ENCODE results near the gene SVEP1.
A peak's percentile ranks its signal among the peaks of the same experiment; 100 is the strongest.

The SVEP1 gene

GRCh38 chr9:110440172-110440571, 139.4 kb downstream of the SVEP1 start:
- ChIA-PET CTCF (interaction anchor here (0.8 to 1.2 kb wide), 3 partner anchors 9 to 539 kb away, joined by 3 to 4 read pairs (median 3); no protein-coding TSS in a partner anchor), POLR2A (no interaction called here)
- DNase-seq (ENCODE audit: extremely low spot score) = no peak
- no peak for TF ChIP-seq CTCF (IDR thresholded peaks at IDR 0.05; ENCODE audit: control extremely low read depth, extremely low read depth, low read depth, missing control alignments)

GRCh38 chr9:110432253-110432652, 147.3 kb downstream of the SVEP1 start:
- ChIA-PET POLR2A (interaction anchor here (0.8 kb wide), 1 partner anchor 176 kb away, joined by 5 read pairs; the partner anchor contains the start of gene TXN), CTCF (interaction anchor here (0.7 to 1.2 kb wide), 2 partner anchors 117 to 991 kb away, joined by 3 to 4 read pairs; no protein-coding TSS in a partner anchor)
- DNase-seq (ENCODE audit: extremely low spot score) = no peak
- no peak for TF ChIP-seq CTCF (IDR thresholded peaks at IDR 0.05; ENCODE audit: control extremely low read depth, extremely low read depth, low read depth, missing control alignments)

GRCh38 chr9:110429453-110429852, 150.1 kb downstream of the SVEP1 start:
- no peak for TF ChIP-seq CTCF (IDR thresholded peaks at IDR 0.05; ENCODE audit: control extremely low read depth, extremely low read depth, low read depth, missing control alignments)
- DNase-seq (ENCODE audit: extremely low spot score) = no peak
- POLR2A ChIA-PET = no interaction called here
- CTCF ChIA-PET = interaction anchor here (0.9 to 1.4 kb wide), 3 partner anchors 27 to 508 kb away, joined by 3 to 7 read pairs (median 3); no protein-coding TSS in a partner anchor

GRCh38 chr9:110427497-110428104, 151.9 kb downstream of the SVEP1 start:
- DNase-seq (ENCODE audit: extremely low spot score) = peak; percentile 45
- CTCF ChIA-PET = interaction anchor here (0.7 to 2.0 kb wide), 8 partner anchors 9 to 104 kb away, joined by 3 to 7 read pairs (median 3); no protein-coding TSS in a partner anchor
- POLR2A ChIA-PET = no interaction called here

GRCh38 chr9:110426052-110426709, 153.4 kb downstream of the SVEP1 start:
- DNase-seq (ENCODE audit: extremely low spot score) = no peak
- CTCF ChIA-PET = no interaction called here
- POLR2A ChIA-PET = no interaction called here
- TF ChIP-seq CTCF (IDR thresholded peaks at IDR 0.05; ENCODE audit: control extremely low read depth, extremely low read depth, low read depth, missing control alignments) = no peak

More at GRCh38 chr9:110427497-110428104, 151.9 kb downstream of the SVEP1 start:
- peak; percentile 68 for TF ChIP-seq CTCF (IDR thresholded peaks at IDR 0.05; ENCODE audit: control extremely low read depth, extremely low read depth, low read depth, missing control alignments)

- TF ChIP-seq CTCF (IDR thresholded peaks at IDR 0.05; ENCODE audit: control extremely low read depth, extremely low read depth, low read depth, missing control alignments) = no peak
- POLR2A ChIA-PET = no interaction called here
- no peak for DNase-seq (ENCODE audit: extremely low spot score)
- CTCF ChIA-PET = interaction anchor here (1.2 to 1.7 kb wide), 2 partner anchors 13 to 26 kb away, joined by 4 read pairs; no protein-coding TSS in a partner anchor
Measured at GRCh38 chr9:110414471-110414870, 165.1 kb downstream of the SVEP1 start.
